Left kidney (tissue), 2 donors: Measurements from ENCODE around the gene GJC1. TPM values are rescaled to one million over a fixed set of nuclear protein-coding genes. Genes with fewer than 3 reads are reported as not detected.
"Not testable (repeated sequence)": the region's sequence is repeated elsewhere in the genome, so short reads cannot be mapped to it uniquely, and the experiment has no call there.

Experiments
- DNase-seq: peaks from one replicate; pipeline ENCODE4 v3.0.0-alpha.2; 2013
- polyA plus RNA-seq: library from polyadenylated mRNA; unstranded; fragments of 120-200 nt; gene quantifications from one replicate; pipeline ENCODE4 v1.2.1, GENCODE V29; 2013; ENCODE audit not compliant: insufficient read length

The GJC1 gene
- polyA plus RNA-seq, 1 donor = 30.3 TPM

GRCh38 chr17:44847586-44847985 lies 17.5 kb upstream of the GJC1 start, which contains the start of gene HIGD1B:
Gene HIGD1B, plus strand, starts transcription at chr17:44847883. Its CDS starts 270 bp downstream, at chr17:44848153.
- DNase-seq = no peak

GRCh38 chr17:44846206-44846605 lies 16.1 kb upstream of the GJC1 start:
- no peak for DNase-seq

GRCh38 chr17:44844390-44844830 lies 14.3 kb upstream of the GJC1 start:
- DNase-seq = no peak

GRCh38 chr17:44842748-44843147 lies 12.7 kb upstream of the GJC1 start:
- DNase-seq = no peak

GRCh38 chr17:44840936-44841335 lies 10.8 kb upstream of the GJC1 start:
- DNase-seq = no peak

- DNase-seq = no peak
These were observed 10.2 kb upstream of the GJC1 start for GRCh38 chr17:44840274-44840673.

GRCh38 chr17:44837196-44837595 lies 7.1 kb upstream of the GJC1 start:
- DNase-seq = no peak

GRCh38 chr17:44832805-44833204 lies 2.7 kb upstream of the GJC1 start:
- no peak for DNase-seq

GRCh38 chr17:44831371-44831770 lies 1.3 kb upstream of the GJC1 start:
- no peak for DNase-seq

GRCh38 chr17:44830359-44831288 lies 537 bp upstream of the GJC1 start:
- DNase-seq = no peak

GRCh38 chr17:44828919-44829522 lies 1.1 kb downstream of the GJC1 start:
- DNase-seq = peak; percentile 53

- DNase-seq = no peak
These were observed 2.2 kb downstream of the GJC1 start for GRCh38 chr17:44827863-44828262.

- no peak for DNase-seq
These were observed 3.8 kb downstream of the GJC1 start for GRCh38 chr17:44826123-44826790.

GRCh38 chr17:44825236-44825635 lies 4.9 kb downstream of the GJC1 start:
- not testable (repeated sequence) for DNase-seq

- DNase-seq = no peak
These were observed 9.4 kb downstream of the GJC1 start for GRCh38 chr17:44820631-44821212.

GRCh38 chr17:44818508-44818907 lies 11.6 kb downstream of the GJC1 start:
- not testable (repeated sequence) for DNase-seq

GRCh38 chr17:44812263-44812662 lies 17.8 kb downstream of the GJC1 start:
- DNase-seq = no peak

GRCh38 chr17:44808656-44809388 lies 21.3 kb downstream of the GJC1 start:
- DNase-seq = not testable (repeated sequence)

- DNase-seq = no peak
These were observed 21.9 kb downstream of the GJC1 start for GRCh38 chr17:44808156-44808555.

- no peak for DNase-seq
These were observed 22.3 kb downstream of the GJC1 start for GRCh38 chr17:44807817-44808155.

- DNase-seq = no peak
These were observed 22.8 kb downstream of the GJC1 start for GRCh38 chr17:44807093-44807816.
